Hepatocyte (in vitro differentiated cells): Measurements from ENCODE around the gene PAK1.

Experiments
- EZH2phosphoT487 ChIP-seq: fragments of 200-600 bp; sonication (generic); IDR thresholded peaks from one replicate; pipeline ENCODE4 v1.6.1; 2018; ENCODE audit warnings: antibody characterized with exemption, mild to moderate bottlenecking, low read depth, moderate library complexity; ENCODE audit not compliant: unreplicated experiment, severe bottlenecking
- TF ChIP-seq, protein P1 (sequence below): fragments of 200-600 bp; sonication (generic); IDR thresholded peaks from 2 replicates; pipeline ENCODE4 v1.5.1; 2016; ENCODE audit warnings: antibody characterized with exemption, mild to moderate bottlenecking; ENCODE audit not compliant: poor library complexity

DNA sequence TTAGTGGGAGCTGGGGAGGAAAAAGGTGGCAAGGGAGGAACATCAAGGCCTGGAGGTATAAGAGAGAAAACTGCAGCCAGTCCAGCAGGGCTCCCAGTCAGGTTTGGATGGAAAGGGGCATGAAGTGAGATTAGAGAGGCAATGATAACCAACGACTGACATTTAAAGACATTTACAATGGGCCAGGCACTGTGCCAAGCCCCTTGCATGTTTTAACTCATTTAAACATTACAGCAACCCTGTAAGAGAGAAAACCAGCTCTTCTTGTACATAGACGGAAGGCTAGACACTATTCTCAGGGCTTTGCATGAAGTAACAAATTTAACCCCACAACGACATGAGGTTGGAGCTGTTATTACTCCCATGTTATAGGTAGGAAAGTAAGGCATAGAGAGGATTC lies 32.1 kb upstream of the PAK1 start:
- TF ChIP-seq, protein P1, sequence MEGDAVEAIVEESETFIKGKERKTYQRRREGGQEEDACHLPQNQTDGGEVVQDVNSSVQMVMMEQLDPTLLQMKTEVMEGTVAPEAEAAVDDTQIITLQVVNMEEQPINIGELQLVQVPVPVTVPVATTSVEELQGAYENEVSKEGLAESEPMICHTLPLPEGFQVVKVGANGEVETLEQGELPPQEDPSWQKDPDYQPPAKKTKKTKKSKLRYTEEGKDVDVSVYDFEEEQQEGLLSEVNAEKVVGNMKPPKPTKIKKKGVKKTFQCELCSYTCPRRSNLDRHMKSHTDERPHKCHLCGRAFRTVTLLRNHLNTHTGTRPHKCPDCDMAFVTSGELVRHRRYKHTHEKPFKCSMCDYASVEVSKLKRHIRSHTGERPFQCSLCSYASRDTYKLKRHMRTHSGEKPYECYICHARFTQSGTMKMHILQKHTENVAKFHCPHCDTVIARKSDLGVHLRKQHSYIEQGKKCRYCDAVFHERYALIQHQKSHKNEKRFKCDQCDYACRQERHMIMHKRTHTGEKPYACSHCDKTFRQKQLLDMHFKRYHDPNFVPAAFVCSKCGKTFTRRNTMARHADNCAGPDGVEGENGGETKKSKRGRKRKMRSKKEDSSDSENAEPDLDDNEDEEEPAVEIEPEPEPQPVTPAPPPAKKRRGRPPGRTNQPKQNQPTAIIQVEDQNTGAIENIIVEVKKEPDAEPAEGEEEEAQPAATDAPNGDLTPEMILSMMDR, result no peak
- no peak for TF ChIP-seq EZH2phosphoT487
